ENCODE measurements around the gene TAF15. TPM values are rescaled to one million over a fixed set of nuclear protein-coding genes. Genes with fewer than 3 reads are reported as not detected.

TAF15 gene
- polyA plus RNA-seq, 1 experiment: 51.6 TPM

GRCh38 chr17:35841505-35841904 is 32.2 kb downstream of the TAF15 start:
- H3K27ac ChIP-seq (ENCODE audit: low read depth, low read length): no peak overlapping the region
- CTCF ChIA-PET: interaction anchor here (0.7 to 2.6 kb wide), 6 partner anchors 8 to 308 kb away, joined by 3 to 14 read pairs (median 4); no protein-coding TSS in a partner anchor

GRCh38 chr17:35842239-35842638 is 33.0 kb downstream of the TAF15 start:
- Histone ChIP-seq H3K9me3 (ENCODE audit: control insufficient read depth, insufficient read depth, low read length) (no peaks in the 10 kb centered on the region), H3K27ac (ENCODE audit: low read depth, low read length) (no peak overlapping the region), H3K4me3 (ENCODE audit: low read depth, low read length) (no peak overlapping the region), H3K27me3 (ENCODE audit: control insufficient read depth, insufficient read depth, low read length) (no peaks in the 10 kb centered on the region)
- TF ChIP-seq CTCF (IDR thresholded peaks at IDR 0.05; ENCODE audit: low read depth, low read length): no peak
- no peak for DNase-seq (ENCODE audit: low read depth, low spot score)
- ChIA-PET CTCF (interaction anchor here (1.2 to 2.6 kb wide), 2 partner anchors 7 to 34 kb away, joined by 3 to 14 read pairs; no protein-coding TSS in a partner anchor), POLR2A (interaction anchor here (1.9 kb wide), 1 partner anchor 33 kb away, joined by 5 read pairs; the partner anchor contains the start of gene TAF15)

More at GRCh38 chr17:35841505-35841904, 32.2 kb downstream of the TAF15 start:
- POLR2A ChIA-PET: interaction anchor here (0.5 to 1.9 kb wide), 5 partner anchors 33 to 1316 kb away, joined by 3 to 5 read pairs (median 3); partner anchors contain the start of gene TAF15
- Histone ChIP-seq H3K4me3 (ENCODE audit: low read depth, low read length) (no peak overlapping the region), H3K27me3 (ENCODE audit: control insufficient read depth, insufficient read depth, low read length) (no peaks in the 10 kb centered on the region), H3K9me3 (ENCODE audit: control insufficient read depth, insufficient read depth, low read length) (no peaks in the 10 kb centered on the region)
- TF ChIP-seq CTCF (IDR thresholded peaks at IDR 0.05; ENCODE audit: low read depth, low read length): no peak
- DNase-seq (ENCODE audit: low read depth, low spot score): no peak

GRCh38 chr17:35843698-35844097 is 34.4 kb downstream of the TAF15 start:
- Histone ChIP-seq H3K9me3 (ENCODE audit: control insufficient read depth, insufficient read depth, low read length) (no peaks in the 10 kb centered on the region), H3K27ac (ENCODE audit: low read depth, low read length) (no peak overlapping the region), H3K27me3 (ENCODE audit: control insufficient read depth, insufficient read depth, low read length) (no peaks in the 10 kb centered on the region), H3K4me3 (ENCODE audit: low read depth, low read length) (no peak overlapping the region)
- POLR2A ChIA-PET: no interaction called here
- no peak for TF ChIP-seq CTCF (IDR thresholded peaks at IDR 0.05; ENCODE audit: low read depth, low read length)
- CTCF ChIA-PET: no interaction called here
- no peak for DNase-seq (ENCODE audit: low read depth, low spot score)

DNA sequence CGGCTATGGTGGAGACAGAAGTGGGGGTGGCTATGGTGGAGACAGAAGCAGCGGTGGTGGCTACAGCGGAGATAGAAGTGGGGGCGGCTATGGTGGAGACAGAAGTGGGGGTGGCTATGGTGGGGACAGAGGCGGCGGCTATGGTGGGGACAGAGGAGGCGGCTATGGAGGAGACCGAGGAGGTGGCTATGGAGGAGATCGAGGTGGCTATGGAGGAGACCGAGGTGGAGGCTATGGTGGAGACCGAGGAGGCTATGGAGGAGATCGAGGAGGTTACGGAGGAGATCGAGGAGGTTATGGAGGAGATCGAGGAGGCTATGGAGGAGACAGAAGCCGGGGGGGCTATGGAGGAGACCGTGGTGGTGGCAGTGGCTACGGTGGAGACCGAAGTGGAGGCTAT is 35.3 kb downstream of the TAF15 start:
- POLR2A ChIA-PET: no interaction called here
- Histone ChIP-seq H3K4me3 (ENCODE audit: low read depth, low read length) (no peak overlapping the region), H3K27me3 (ENCODE audit: control insufficient read depth, insufficient read depth, low read length) (no peaks in the 10 kb centered on the region), H3K9me3 (ENCODE audit: control insufficient read depth, insufficient read depth, low read length) (no peaks in the 10 kb centered on the region), H3K27ac (ENCODE audit: low read depth, low read length) (no peak overlapping the region)
- no peak for DNase-seq (ENCODE audit: low read depth, low spot score)
- CTCF ChIA-PET: no interaction called here
- TF ChIP-seq CTCF (IDR thresholded peaks at IDR 0.05; ENCODE audit: low read depth, low read length): no peak

DNA sequence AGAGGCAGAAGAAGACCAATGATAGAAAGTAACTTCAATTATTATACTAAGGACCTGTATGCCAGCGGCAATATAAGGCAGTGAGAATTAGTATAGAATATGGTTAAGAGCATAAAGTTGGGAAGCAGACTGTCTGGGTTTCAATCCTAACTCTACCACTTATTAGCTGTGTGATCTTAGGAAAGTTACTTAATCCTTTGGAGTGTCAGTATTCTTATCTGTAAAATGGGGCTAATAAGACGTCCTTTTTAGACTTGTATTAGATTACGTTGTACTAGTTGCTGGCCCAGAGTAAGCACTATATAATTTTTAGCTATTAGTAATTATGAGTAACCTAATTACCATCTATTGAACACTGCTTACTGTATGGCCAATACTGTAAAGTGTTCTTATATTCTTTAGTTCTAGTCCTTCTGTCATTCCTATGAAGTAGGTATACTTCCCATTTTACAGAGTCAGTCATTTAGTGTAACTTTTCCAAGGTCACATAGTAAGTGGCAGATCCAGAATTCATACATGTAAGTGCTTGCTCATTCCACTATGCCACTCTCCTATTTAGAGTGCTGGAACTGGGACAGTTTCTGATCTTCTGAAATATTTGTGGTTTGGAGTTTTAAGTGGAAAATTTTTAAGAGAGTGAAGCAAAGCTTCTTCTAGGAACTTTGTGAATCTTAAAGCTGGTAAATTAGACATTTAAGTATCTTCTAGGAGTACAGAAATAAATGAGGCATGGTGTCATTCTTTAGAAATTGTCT is 36.9 kb downstream of the TAF15 start:
- CTCF ChIA-PET: interaction anchor here (1.0 to 1.8 kb wide), 2 partner anchors 41 to 163 kb away, joined by 3 to 4 read pairs; no protein-coding TSS in a partner anchor
- POLR2A ChIA-PET: no interaction called here
- Histone ChIP-seq H3K27me3 (ENCODE audit: control insufficient read depth, insufficient read depth, low read length) (no peaks in the 10 kb centered on the region), H3K4me3 (ENCODE audit: low read depth, low read length) (no peak overlapping the region), H3K9me3 (ENCODE audit: control insufficient read depth, insufficient read depth, low read length) (no peaks in the 10 kb centered on the region), H3K27ac (ENCODE audit: low read depth, low read length) (no peak overlapping the region)
- TF ChIP-seq CTCF (IDR thresholded peaks at IDR 0.05; ENCODE audit: low read depth, low read length): no peak
- DNase-seq (ENCODE audit: low read depth, low spot score): no peak

Data from AG04450 (cell line).